Right lobe of liver (tissue), 6 donors: ENCODE measurements around the gene IL17B. TPM values are rescaled to one million over a fixed set of nuclear protein-coding genes. Genes with fewer than 3 reads are reported as not detected.

Experiments
- ATAC-seq, 4 donors: fragments of 200-7000 bp; cut with Tn5 transposase; one replicate each; pipeline ENCODE4 v1.9.1; 2020; ENCODE audit warnings: mild to moderate bottlenecking in 4 of 4, moderate library complexity in 4 of 4
- DNase-seq, 3 donors: peaks; one replicate each; pipeline ENCODE4 v3.0.0-alpha.2; 2020
- H3K27ac ChIP-seq, 3 donors: fragments of 200-600 bp; one replicate each; pipeline ENCODE4 v1.8.0; 2022
- H3K27me3 ChIP-seq, 2 donors: fragments of 200-600 bp; one replicate each; pipeline ENCODE4 v1.8.0; 2022
- H3K36me3 ChIP-seq, 4 donors: fragments of 200-600 bp; sonication (generic) in 1 of 4; one replicate each; pipeline versions ENCODE4 v1.5.1 to v1.8.0; 2017 to 2022; ENCODE audit warnings: control low read depth in 1 of 4
- H3K4me1 ChIP-seq, 4 donors: fragments of 200-600 bp; sonication (generic) in 1 of 4; one replicate each; pipeline versions ENCODE4 v1.5.1 to v1.8.0; 2017 to 2022; ENCODE audit warnings: control low read depth in 1 of 4
- H3K4me3 ChIP-seq, 3 donors: fragments of 200-600 bp; one replicate each; pipeline ENCODE4 v1.8.0; 2022
- H3K9me3 ChIP-seq, 4 donors: fragments of 200-600 bp; sonication (generic) in 1 of 4; one replicate each; pipeline versions ENCODE4 v1.5.1 to v1.8.0; 2017 to 2022; ENCODE audit warnings: control low read depth in 1 of 4
- POLR2A ChIP-seq: fragments of 450-650 bp; IDR thresholded peaks from one replicate; pipeline ENCODE4 v1.6.1; 2017; ENCODE audit warnings: antibody characterized with exemption, mild to moderate bottlenecking
- WGBS: methylation state at CpG from one replicate; pipeline ENCODE4 v1.1.6; 2018; ENCODE audit warnings: low coverage, low lambda C conversion rate; ENCODE audit not compliant: insufficient coverage; ENCODE audit errors: missing lambda C conversion rate; 5-methylcytosine and 5-hydroxymethylcytosine counted together
- intact Hi-C, 2 donors: fragments of 100-400 bp; cut with DNase I; formaldehyde crosslinking; loops; one replicate each; pipeline versions ENCODE4 v1.11.2 to v1.14.1; 2022
- total RNA-seq, 6 experiments: library from RNA; depleted of rRNA in 2 of 6; stranded (reverse); fragments of >200 nt in 2 of 6; fragmentation: NEBNext Ultra II Directional in 3 of 6; extraction: Animal tissue kit (Norgen Biotek cat#: 25700) in 3 of 6; gene quantifications; one replicate each; pipeline versions ENCODE4 v1.1.0 to v1.2.4, GENCODE V29; 2016 to 2023
- TF ChIP-seq, protein P1 (sequence below), 4 donors: fragments of 200-600 bp in 3 of 4; fragments of 450-650 bp in 1 of 4; IDR thresholded peaks; one replicate each; pipeline versions ENCODE4 v1.5.1 to v1.8.0; 2016 to 2022; ENCODE audit warnings: antibody characterized with exemption in 4 of 4, mild to moderate bottlenecking in 2 of 4
- donor health status: DM: no; HTN: yes; CAD: no.
- donor health status: DM: no; HTN: no; CAD: no.
- donor health status: DM: no; HTN: no; CAD: no.
- donor health status: DM: no; HTN: yes; CAD: no.
- donor health status: DM: no; HTN: yes; CAD: no.

The IL17B gene
- total RNA-seq, 6 experiments from 2014 or later, result not detected

DNA sequence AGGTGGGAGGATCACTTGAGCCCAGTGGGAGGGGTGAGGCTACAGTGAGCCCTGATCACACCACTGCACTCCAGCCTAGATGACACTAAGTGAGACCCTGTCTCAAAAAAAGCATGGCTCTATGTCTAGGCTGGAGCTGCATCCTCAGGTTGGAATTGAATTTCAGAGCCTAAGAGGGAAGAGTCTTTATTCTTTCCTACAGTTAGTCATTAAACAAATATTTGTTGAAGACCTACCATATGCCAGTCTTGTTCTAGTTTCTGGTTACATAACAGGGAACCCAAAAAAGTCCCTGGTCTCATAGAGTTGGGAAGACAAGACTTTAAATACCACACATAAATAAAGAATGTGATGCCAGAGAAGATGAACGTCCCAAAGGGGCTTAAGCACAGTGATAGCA is 40.7 kb downstream of the IL17B start:
- H3K4me1 ChIP-seq, result no peaks in the 10 kb centered on the region
- peaks cover 0 to 4% (median 0%) of the 10 kb centered on the region in 4 donors for H3K36me3 ChIP-seq
- no peak overlapping the region for H3K27ac ChIP-seq
- no peaks in the 10 kb centered on the region for H3K27me3 ChIP-seq
- no peak for TF ChIP-seq POLR2A
- TF ChIP-seq, protein P1, sequence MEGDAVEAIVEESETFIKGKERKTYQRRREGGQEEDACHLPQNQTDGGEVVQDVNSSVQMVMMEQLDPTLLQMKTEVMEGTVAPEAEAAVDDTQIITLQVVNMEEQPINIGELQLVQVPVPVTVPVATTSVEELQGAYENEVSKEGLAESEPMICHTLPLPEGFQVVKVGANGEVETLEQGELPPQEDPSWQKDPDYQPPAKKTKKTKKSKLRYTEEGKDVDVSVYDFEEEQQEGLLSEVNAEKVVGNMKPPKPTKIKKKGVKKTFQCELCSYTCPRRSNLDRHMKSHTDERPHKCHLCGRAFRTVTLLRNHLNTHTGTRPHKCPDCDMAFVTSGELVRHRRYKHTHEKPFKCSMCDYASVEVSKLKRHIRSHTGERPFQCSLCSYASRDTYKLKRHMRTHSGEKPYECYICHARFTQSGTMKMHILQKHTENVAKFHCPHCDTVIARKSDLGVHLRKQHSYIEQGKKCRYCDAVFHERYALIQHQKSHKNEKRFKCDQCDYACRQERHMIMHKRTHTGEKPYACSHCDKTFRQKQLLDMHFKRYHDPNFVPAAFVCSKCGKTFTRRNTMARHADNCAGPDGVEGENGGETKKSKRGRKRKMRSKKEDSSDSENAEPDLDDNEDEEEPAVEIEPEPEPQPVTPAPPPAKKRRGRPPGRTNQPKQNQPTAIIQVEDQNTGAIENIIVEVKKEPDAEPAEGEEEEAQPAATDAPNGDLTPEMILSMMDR (IDR thresholded peaks at IDR 0.05), result no peak
- 80% methylated on average over 1 of the region's 1 CpG for WGBS
- intact Hi-C loops, result no loop called here
- ATAC-seq (peak in 1 of 4 donors; percentile 34), DNase-seq (no peak)
- H3K4me3 ChIP-seq, result no peak overlapping the region
- no peaks in the 10 kb centered on the region for H3K9me3 ChIP-seq

DNA sequence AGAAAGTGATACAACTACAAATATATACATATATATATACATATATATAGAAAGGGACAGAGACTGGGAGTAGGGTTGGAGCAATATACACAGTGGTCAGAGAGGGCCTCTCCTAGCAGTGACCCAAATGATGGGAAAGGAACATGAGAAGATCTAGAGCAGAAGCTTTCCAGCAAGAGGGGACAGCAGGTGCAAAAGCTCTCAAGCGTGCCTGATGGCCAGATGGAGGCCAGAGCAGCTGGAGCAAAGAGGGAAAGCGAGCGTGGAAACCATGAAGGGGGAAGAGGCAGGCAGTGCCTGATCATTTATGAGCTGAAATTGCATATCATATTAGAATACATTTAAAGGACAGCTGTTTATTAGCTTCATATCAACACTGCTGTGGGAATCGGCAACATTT is 41.4 kb downstream of the IL17B start:
- H3K27ac ChIP-seq, result no peak overlapping the region
- no peaks in the 10 kb centered on the region for H3K4me1 ChIP-seq
- peaks cover 0 to 4% (median 0%) of the 10 kb centered on the region in 4 donors for H3K36me3 ChIP-seq
- TF ChIP-seq, protein P1 (IDR thresholded peaks at IDR 0.05), result no peak
- H3K9me3 ChIP-seq, result no peaks in the 10 kb centered on the region
- DNase-seq (no peak), ATAC-seq (no peak)
- H3K27me3 ChIP-seq, result no peaks in the 10 kb centered on the region
- H3K4me3 ChIP-seq, result no peak overlapping the region
- intact Hi-C loops, result no loop called here
- WGBS, result 100% methylated on average over 4 of the region's 4 CpGs

DNA sequence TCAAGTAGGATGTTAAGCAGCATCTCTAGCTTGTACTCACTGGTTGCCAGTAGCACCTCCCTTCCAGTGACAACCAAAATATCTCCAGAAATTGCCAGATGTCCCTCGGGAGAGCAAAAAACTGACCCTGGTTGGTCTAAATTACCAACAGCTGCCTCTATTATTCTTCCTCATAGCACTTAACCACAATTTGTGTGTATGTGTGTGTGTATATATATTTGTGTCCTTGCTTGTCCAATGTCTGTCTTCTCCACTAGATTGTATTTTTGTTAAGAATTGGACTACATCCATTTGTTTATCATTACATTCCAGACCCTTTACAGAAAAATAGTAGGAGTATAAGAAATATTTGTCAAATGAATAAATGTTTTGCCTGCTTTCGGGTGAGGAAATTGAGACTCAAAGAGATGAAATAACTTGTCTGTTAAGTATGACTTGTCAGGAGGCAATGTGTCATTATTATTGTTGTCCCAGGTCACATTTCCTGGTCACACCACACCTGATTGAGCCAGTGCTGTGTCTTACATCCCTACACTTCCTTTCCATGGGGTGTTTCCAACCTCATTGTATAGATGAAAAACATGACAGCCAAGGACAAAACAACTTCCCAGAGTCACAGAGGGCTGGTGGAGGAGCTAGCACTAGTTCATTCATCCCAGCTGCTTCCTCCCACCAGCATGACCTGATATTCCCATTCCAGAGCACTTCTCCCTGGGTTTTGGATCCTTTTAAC is 45.2 kb downstream of the IL17B start:
- WGBS, result 56% methylated on average over 2 of the region's 2 CpGs
- Histone ChIP-seq H3K4me1 (no peaks in the 10 kb centered on the region), H3K27ac (no peak overlapping the region), H3K27me3 (no peaks in the 10 kb centered on the region), H3K4me3 (no peak overlapping the region), H3K36me3 (no peaks in the 10 kb centered on the region), H3K9me3 (no peaks in the 10 kb centered on the region)
- ATAC-seq, result no peak
- TF ChIP-seq POLR2A, result no peak
- intact Hi-C loops, result no loop called here
- DNase-seq, result no peak

DNA sequence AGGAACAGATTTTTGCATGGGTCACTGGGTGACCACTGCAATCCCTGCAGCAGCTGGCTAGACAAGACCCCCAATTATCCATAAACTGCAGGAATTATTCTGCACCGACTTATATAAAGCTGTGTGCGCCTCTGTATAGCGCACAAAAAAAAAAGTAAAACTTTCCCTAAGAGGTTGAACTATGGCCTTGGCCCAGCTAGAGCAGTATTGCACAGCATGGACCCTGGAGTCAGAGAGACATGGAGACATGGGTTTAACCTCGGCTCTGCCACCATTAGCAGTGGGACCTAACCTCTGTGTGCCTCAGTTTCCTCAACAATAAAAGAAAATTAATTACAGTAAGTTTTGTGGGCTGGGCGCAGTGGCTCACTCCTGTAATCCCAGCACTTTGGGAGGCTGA is 50.9 kb downstream of the IL17B start:
- WGBS, result 83% methylated on average over 5 of the region's 5 CpGs
- ATAC-seq, result no peak
- Histone ChIP-seq H3K27me3 (no peaks in the 10 kb centered on the region), H3K36me3 (no peaks in the 10 kb centered on the region), H3K4me3 (no peak overlapping the region), H3K4me1 (peaks cover 0 to 6% (median 0%) of the 10 kb centered on the region in 4 donors), H3K27ac (no peak overlapping the region), H3K9me3 (no peaks in the 10 kb centered on the region)
- intact Hi-C loops, result no loop called here
- DNase-seq, result no peak
- no peak for TF ChIP-seq POLR2A
- TF ChIP-seq, protein P1 (IDR thresholded peaks at IDR 0.05), result no peak

DNA sequence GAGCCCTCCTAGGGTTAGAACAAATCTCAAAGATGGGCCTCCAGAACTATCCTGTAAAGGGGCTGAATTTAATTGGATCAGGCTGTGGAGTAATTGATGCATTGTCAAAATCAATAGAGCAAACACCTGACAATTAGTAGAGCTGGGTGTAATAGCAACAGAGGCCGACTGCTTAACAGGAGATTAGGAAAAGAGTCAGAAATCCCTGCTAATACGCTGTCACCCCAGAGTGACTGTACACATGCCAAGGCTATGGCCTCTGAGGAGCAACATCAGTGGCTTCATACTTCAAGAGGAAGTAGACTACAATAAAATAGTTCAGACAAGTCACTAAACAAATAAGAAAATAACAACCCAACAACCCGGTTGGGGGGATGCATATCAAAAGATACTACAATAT is 52.5 kb downstream of the IL17B start:
- Histone ChIP-seq H3K27me3 (no peaks in the 10 kb centered on the region), H3K27ac (no peak overlapping the region), H3K4me1 (peaks cover 0 to 8% (median 0%) of the 10 kb centered on the region in 4 donors), H3K36me3 (no peaks in the 10 kb centered on the region), H3K4me3 (no peak overlapping the region), H3K9me3 (no peaks in the 10 kb centered on the region)
- intact Hi-C loops, result no loop called here
- no peak for DNase-seq
- 75% methylated on average over 3 of the region's 3 CpGs for WGBS
- no peak for ATAC-seq
- TF ChIP-seq POLR2A, result no peak
- TF ChIP-seq, protein P1 (IDR thresholded peaks at IDR 0.05), result no peak
